Neural cell (in vitro differentiated cells): Measurements from ENCODE around the gene SMTNL2. TPM values are rescaled to one million over a fixed set of nuclear protein-coding genes. Genes with fewer than 3 reads are reported as not detected.
A peak's percentile ranks its signal among the peaks of the same experiment; 100 is the strongest.

Experiments
- H2AFZ ChIP-seq: fragments of 200-600, 300-800 bp; sonication (generic), shearing (Covaris generic); 2 replicates; pipeline ENCODE4 v1.6.0; 2014; ENCODE audit warnings: low read depth, mild to moderate bottlenecking, antibody characterized with exemption, low read length, moderate library complexity
- H3F3A ChIP-seq: fragments of 200-600 bp; shearing (Covaris generic); 2 replicates; pipeline ENCODE4 v1.6.1; 2016; ENCODE audit warnings: mild to moderate bottlenecking, moderate library complexity, mixed read lengths, antibody characterized with exemption, low read length; ENCODE audit not compliant: insufficient read depth, poor library complexity, severe bottlenecking
- H3K27ac ChIP-seq: fragments of 200-600, 300-800 bp; sonication (generic), shearing (Covaris generic); 2 replicates; pipeline ENCODE4 v1.5.1; 2014; ENCODE audit warnings: mild to moderate bottlenecking, low read length, moderate library complexity
- H3K27me3 ChIP-seq: fragments of 300-800, 200-600 bp; sonication (generic), shearing (Covaris generic); 2 replicates; pipeline ENCODE4 v1.6.0; 2014; ENCODE audit warnings: mild to moderate bottlenecking, low read depth, low read length, moderate library complexity; ENCODE audit not compliant: insufficient read depth
- H3K36me3 ChIP-seq: fragments of 300-800, 200-600 bp; sonication (generic), shearing (Covaris generic); 2 replicates; pipeline ENCODE4 v1.5.1; 2014; ENCODE audit warnings: mild to moderate bottlenecking, antibody characterized with exemption, low read length, moderate library complexity; ENCODE audit not compliant: insufficient read depth
- H3K4me2 ChIP-seq: fragments of 300-800, 200-600 bp; sonication (generic), shearing (Covaris generic); 2 replicates; pipeline ENCODE4 v1.6.0; 2014; ENCODE audit warnings: mild to moderate bottlenecking, low read length
- H3K4me3 ChIP-seq: fragments of 300-800, 200-600 bp; sonication (generic), shearing (Covaris generic); 2 replicates; pipeline ENCODE4 v1.5.1; 2014; ENCODE audit warnings: mild to moderate bottlenecking, low read length, moderate library complexity
- H3K79me2 ChIP-seq: fragments of 200-600 bp; shearing (Covaris generic); replicated peaks from 2 replicates; pipeline ENCODE4 v1.6.0; 2014; ENCODE audit warnings: mild to moderate bottlenecking, low read length, moderate library complexity; ENCODE audit not compliant: insufficient read depth
- H3K9ac ChIP-seq: fragments of 300-800, 200-600 bp; sonication (generic), shearing (Covaris generic); 2 replicates; pipeline ENCODE4 v1.6.1; 2016; ENCODE audit warnings: mild to moderate bottlenecking, low read length, mixed read lengths
- H3K9me2 ChIP-seq: fragments of 200-600 bp; shearing (Covaris generic); 2 replicates; pipeline ENCODE4 v1.6.1; 2016; ENCODE audit warnings: mild to moderate bottlenecking, low read length, mixed read lengths; ENCODE audit not compliant: insufficient read depth
- H3K9me3 ChIP-seq: fragments of 200-600, 300-800 bp; sonication (generic), shearing (Covaris generic); 2 replicates; pipeline ENCODE4 v1.6.1; 2016; ENCODE audit warnings: mild to moderate bottlenecking, mixed run types, low read length, moderate library complexity, mixed read lengths
- H4K20me1 ChIP-seq: fragments of 200-600 bp; shearing (Covaris generic); 2 replicates; pipeline ENCODE4 v1.6.1; 2016; ENCODE audit warnings: mild to moderate bottlenecking, mixed run types; ENCODE audit not compliant: insufficient read depth
- CTCF ChIP-seq: fragments of 450-650 bp; IDR thresholded peaks from 2 replicates; pipeline ENCODE4 v1.5.1; 2014; ENCODE audit warnings: antibody characterized with exemption, mild to moderate bottlenecking, moderate library complexity; ENCODE audit not compliant: poor library complexity, severe bottlenecking
- EP300 ChIP-seq: fragments of 450-650 bp; conservative IDR thresholded peaks from 2 replicates; pipeline ENCODE4 v1.6.1; 2014; ENCODE audit warnings: antibody characterized with exemption, mild to moderate bottlenecking, moderate library complexity; ENCODE audit not compliant: poor library complexity, severe bottlenecking
- EZH2 ChIP-seq: fragments of 200-600, 300-800 bp; shearing (Covaris generic), sonication (generic); IDR thresholded peaks from 2 replicates; pipeline ENCODE4 v1.6.1; 2014; ENCODE audit warnings: antibody characterized with exemption, low read length, borderline replicate concordance, mild to moderate bottlenecking; ENCODE audit not compliant: insufficient read depth, poor library complexity, severe bottlenecking
- MXI1 ChIP-seq: fragments of 450-650 bp; conservative IDR thresholded peaks from 2 replicates; pipeline ENCODE4 v1.6.1; 2014; ENCODE audit warnings: antibody characterized with exemption, mild to moderate bottlenecking; ENCODE audit not compliant: poor library complexity, severe bottlenecking
- POLR2AphosphoS5 ChIP-seq: IDR thresholded peaks from 2 replicates; pipeline ENCODE4 v1.6.1; 2012
- RAD21 ChIP-seq: fragments of 450-650 bp; conservative IDR thresholded peaks from 2 replicates; pipeline ENCODE4 v1.6.1; 2014; ENCODE audit warnings: antibody characterized with exemption, mild to moderate bottlenecking, moderate library complexity
- REST ChIP-seq: IDR thresholded peaks from 2 replicates; pipeline ENCODE4 v1.6.1; 2012; ENCODE audit warnings: borderline replicate concordance
- SMC3 ChIP-seq: fragments of 450-650 bp; conservative IDR thresholded peaks from 2 replicates; pipeline ENCODE4 v1.6.1; 2014; ENCODE audit warnings: antibody characterized with exemption, mild to moderate bottlenecking, moderate library complexity; ENCODE audit not compliant: poor library complexity
- TAF1 ChIP-seq: IDR thresholded peaks from 2 replicates; pipeline ENCODE4 v1.6.1; 2012; ENCODE audit warnings: low read depth
- polyA plus RNA-seq: library from polyadenylated mRNA; depleted of rRNA; stranded (reverse); fragments of >200 nt; gene quantifications from 2 replicates; pipeline ENCODE4 v1.2.3, GENCODE V29; 2014

SMTNL2 gene
- polyA plus RNA-seq, 1 donor from 2014 or later = 0.81 TPM

GRCh38 chr17:4551796-4552525 is 32.4 kb upstream of the SMTNL2 start:
- Histone ChIP-seq H2AFZ (no peak overlapping the region), H3K9me2 (no peaks in the 10 kb centered on the region), H3K4me2 (no peak overlapping the region), H3K79me2 (no peaks in the 10 kb centered on the region), H3K27ac (no peak overlapping the region), H3K36me3 (no peaks in the 10 kb centered on the region), H3K9me3 (no peaks in the 10 kb centered on the region), H3F3A (peaks cover 8% of the 10 kb centered on the region), H3K9ac (no peak overlapping the region), H3K4me3 (no peak overlapping the region), H4K20me1 (no peaks in the 10 kb centered on the region), H3K27me3 (no peaks in the 10 kb centered on the region)
- TF ChIP-seq EZH2 (no peak), MXI1 (no peak), TAF1 (no peak), SMC3 (no peak), EP300 (no peak), POLR2AphosphoS5 (no peak), CTCF (no peak), REST (no peak), RAD21 (no peak)

- H3F3A ChIP-seq = peaks cover 8% of the 10 kb centered on the region
- no peaks in the 10 kb centered on the region for H3K9me3 ChIP-seq
- no peak overlapping the region for H2AFZ ChIP-seq
- no peaks in the 10 kb centered on the region for H4K20me1 ChIP-seq
- TF ChIP-seq TAF1 = no peak
- no peak for TF ChIP-seq REST
- no peak for TF ChIP-seq SMC3
- no peak for TF ChIP-seq EP300
- no peak for TF ChIP-seq CTCF
- TF ChIP-seq POLR2AphosphoS5 = no peak
- no peak for TF ChIP-seq MXI1
- peak overlapping the region; percentile 94 for H3K4me3 ChIP-seq
- H3K9me2 ChIP-seq = no peaks in the 10 kb centered on the region
- H3K4me2 ChIP-seq = no peak overlapping the region
- H3K27ac ChIP-seq = no peak overlapping the region
- no peaks in the 10 kb centered on the region for H3K79me2 ChIP-seq
- no peaks in the 10 kb centered on the region for H3K36me3 ChIP-seq
- no peak overlapping the region for H3K9ac ChIP-seq
- no peaks in the 10 kb centered on the region for H3K27me3 ChIP-seq
Observed at GRCh38 chr17:4553669-4554068, 30.7 kb upstream of the SMTNL2 start.
